ENCODE results near the gene CIAO2A. TPM values are rescaled to one million over a fixed set of nuclear protein-coding genes. Genes with fewer than 3 reads are reported as not detected.

Gene CIAO2A
- total RNA-seq, 6 experiments from 2014 or later, result 46.5 to 61.1 (median 53.2) TPM

DNA sequence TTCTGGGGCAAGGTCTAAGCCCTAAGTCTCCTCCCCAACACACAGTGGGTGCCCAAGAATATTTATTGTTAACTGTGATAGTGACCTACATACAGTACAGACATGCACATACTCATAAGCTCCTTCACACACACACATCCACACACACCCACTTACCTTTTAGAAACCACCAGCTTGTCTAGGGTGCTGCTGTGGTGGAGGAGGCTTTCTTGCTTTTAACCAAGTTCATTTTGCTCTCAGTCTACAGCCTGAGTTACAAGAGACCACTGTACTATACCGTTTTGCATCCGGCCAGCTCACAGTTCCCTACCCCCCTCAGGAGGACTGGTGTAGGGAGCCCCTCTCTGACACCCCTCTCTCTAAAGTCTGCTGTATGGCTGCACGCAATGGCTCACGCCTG lies 64.0 kb downstream of the CIAO2A start:
- Mint-ChIP-seq H3K27me3 (ENCODE audit: insufficient read depth) (peaks cover 3% of the 10 kb centered on the region; the same call in 1 of the 2 replicates), H3K4me1 (ENCODE audit: low read depth) (peaks cover 17% of the 10 kb centered on the region), H3K27ac (no peak overlapping the region), H3K36me3 (ENCODE audit: low read depth) (no peaks in the 10 kb centered on the region), H3K9me3 (no peaks in the 10 kb centered on the region), H3K4me3 (no peak overlapping the region)
- no peak for DNase-seq
- TF ChIP-seq CTCF (IDR thresholded peaks at IDR 0.05), result no peak

GRCh38 chr15:64029110-64029509 lies 64.5 kb downstream of the CIAO2A start:
- no peak overlapping the region for H3K4me3 Mint-ChIP-seq
- peaks cover 21% of the 10 kb centered on the region for H3K4me1 Mint-ChIP-seq (ENCODE audit: low read depth)
- no peak for TF ChIP-seq CTCF (IDR thresholded peaks at IDR 0.05)
- H3K36me3 Mint-ChIP-seq (ENCODE audit: low read depth), result no peaks in the 10 kb centered on the region
- peaks cover 3% of the 10 kb centered on the region; the same call in 1 of the 2 replicates for H3K27me3 Mint-ChIP-seq (ENCODE audit: insufficient read depth)
- no peak overlapping the region for H3K27ac Mint-ChIP-seq
- no peak for DNase-seq
- H3K9me3 Mint-ChIP-seq, result no peaks in the 10 kb centered on the region

DNA sequence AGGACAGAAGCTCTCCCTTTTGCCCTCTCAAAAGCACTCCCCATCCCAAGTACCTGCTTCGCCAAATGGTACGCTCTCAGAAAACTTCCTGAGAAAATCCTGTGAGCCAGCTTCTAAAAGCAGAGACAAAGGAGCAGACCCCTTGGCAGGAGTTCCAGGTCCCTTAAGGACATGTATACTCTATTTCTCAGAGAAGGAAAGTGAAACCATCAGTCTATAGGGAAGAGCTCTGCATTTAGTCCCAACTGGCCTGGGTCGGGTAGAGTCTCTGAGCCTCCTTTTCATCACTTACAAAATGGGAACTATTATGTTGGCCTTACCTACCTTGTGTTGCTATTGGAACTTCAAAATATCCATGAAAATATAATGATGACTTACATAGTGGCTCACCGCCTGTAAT lies 67.0 kb downstream of the CIAO2A start:
- H3K27ac Mint-ChIP-seq, result no peak overlapping the region
- H3K4me1 Mint-ChIP-seq (ENCODE audit: low read depth), result peaks cover 21% of the 10 kb centered on the region
- no peak overlapping the region for H3K4me3 Mint-ChIP-seq
- H3K27me3 Mint-ChIP-seq (ENCODE audit: insufficient read depth), result peaks cover 17% of the 10 kb centered on the region
- no peak for TF ChIP-seq CTCF (IDR thresholded peaks at IDR 0.05)
- no peaks in the 10 kb centered on the region for H3K9me3 Mint-ChIP-seq
- peaks cover 5% of the 10 kb centered on the region; the same call in 1 of the 2 replicates for H3K36me3 Mint-ChIP-seq (ENCODE audit: low read depth)
- DNase-seq, result no peak

DNA sequence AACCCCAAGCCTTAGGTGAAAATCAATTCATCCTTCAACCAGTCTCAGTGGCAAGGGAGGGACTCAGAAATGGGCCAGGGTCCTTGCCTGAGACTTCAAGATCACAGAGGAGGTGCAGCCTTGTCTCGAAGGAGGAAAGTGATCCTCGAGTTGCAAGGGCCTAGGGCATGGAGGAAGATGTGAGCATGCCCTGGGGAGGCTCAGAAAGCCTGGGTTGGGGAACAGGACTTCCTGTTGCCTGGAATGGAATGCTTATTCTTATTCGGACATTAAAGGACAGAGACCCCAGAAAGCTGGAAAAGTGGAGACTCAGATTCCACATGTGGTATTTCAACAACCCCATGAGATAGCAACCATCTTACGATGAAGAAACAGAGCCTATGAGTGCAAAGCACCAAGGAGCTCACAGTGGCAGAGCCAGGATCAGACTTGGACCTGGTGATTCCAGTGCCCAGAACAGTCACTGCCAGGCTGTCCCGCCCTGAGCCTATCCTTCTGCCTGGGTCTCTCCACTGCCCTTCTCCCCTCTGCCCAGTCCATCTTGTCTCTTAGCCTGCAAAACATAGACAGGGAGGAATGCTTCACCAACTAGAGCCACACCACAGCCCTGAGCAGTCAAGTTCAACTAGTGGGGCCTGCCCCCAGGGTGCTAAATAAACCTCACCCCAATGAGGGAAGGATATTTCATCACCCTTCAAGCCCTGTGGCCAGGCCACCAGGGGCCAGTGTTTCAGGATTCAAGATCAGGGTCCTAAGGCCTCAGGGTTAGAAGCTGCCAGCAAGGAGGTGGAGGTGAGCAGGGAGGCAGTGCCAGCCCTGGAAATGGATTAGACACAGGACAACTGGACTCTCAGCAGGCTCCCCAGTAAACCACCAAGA lies 69.2 kb downstream of the CIAO2A start:
- H3K9me3 Mint-ChIP-seq, result peaks cover 5% of the 10 kb centered on the region; the same call in 1 of the 2 replicates
- peaks cover 20% of the 10 kb centered on the region for H3K27me3 Mint-ChIP-seq (ENCODE audit: insufficient read depth)
- DNase-seq, result no peak
- H3K4me3 Mint-ChIP-seq, result no peak overlapping the region
- peaks cover 21% of the 10 kb centered on the region for H3K4me1 Mint-ChIP-seq (ENCODE audit: low read depth)
- TF ChIP-seq CTCF (IDR thresholded peaks at IDR 0.05), result peak; percentile 27; the same call in 1 of the 2 replicates
- peaks cover 13% of the 10 kb centered on the region; the same call in 1 of the 2 replicates for H3K36me3 Mint-ChIP-seq (ENCODE audit: low read depth)
- H3K27ac Mint-ChIP-seq, result no peak overlapping the region

GRCh38 chr15:64023220-64023619 lies 70.4 kb downstream of the CIAO2A start:
- H3K36me3 Mint-ChIP-seq (ENCODE audit: low read depth), result peaks cover 13% of the 10 kb centered on the region; the same call in 1 of the 2 replicates
- H3K4me3 Mint-ChIP-seq, result no peak overlapping the region
- H3K27me3 Mint-ChIP-seq (ENCODE audit: insufficient read depth), result peaks cover 20% of the 10 kb centered on the region
- no peak for TF ChIP-seq CTCF (IDR thresholded peaks at IDR 0.05)
- no peak overlapping the region for H3K27ac Mint-ChIP-seq
- H3K9me3 Mint-ChIP-seq, result peaks cover 5% of the 10 kb centered on the region; the same call in 1 of the 2 replicates
- DNase-seq, result no peak
- H3K4me1 Mint-ChIP-seq (ENCODE audit: low read depth), result peaks cover 22% of the 10 kb centered on the region

All from HFFc6 (cell line).